HepG2 (cell line): ENCODE measurements around the gene OAF. TPM values are rescaled to one million over a fixed set of nuclear protein-coding genes. Genes with fewer than 3 reads are reported as not detected.
A peak's percentile ranks its signal among the peaks of the same experiment; 100 is the strongest.

Experiments
- AGO1 ChIP-seq: fragments of 200-400 bp; formaldehyde crosslinking; IDR thresholded peaks from 2 replicates; pipeline ENCODE4 v1.6.1; 2017; ENCODE audit warnings: mild to moderate bottlenecking, low read depth, low read length, moderate library complexity; ENCODE audit not compliant: poor library complexity, severe bottlenecking
- CHD2 ChIP-seq: IDR thresholded peaks from 2 replicates; pipeline ENCODE4 v1.6.1; 2011; ENCODE audit warnings: low read depth, low read length, improper control_type of control experiment
- DMTF1 ChIP-seq: sonication (generic); formaldehyde crosslinking; IDR thresholded peaks from 2 replicates; pipeline ENCODE4 v1.4.0; 2020; ENCODE audit warnings: mild to moderate bottlenecking, missing genetic modification reagents
- MAFF ChIP-seq: IDR thresholded peaks from 2 replicates; pipeline ENCODE4 v1.6.1; 2011; ENCODE audit warnings: low read depth, low read length, improper control_type of control experiment
- MEIS2 ChIP-seq: sonication (generic); formaldehyde crosslinking; IDR thresholded peaks from 2 replicates; pipeline ENCODE4 v1.9.0; 2021; ENCODE audit warnings: mild to moderate bottlenecking, missing genetic modification reagents
- NR2F6 ChIP-seq, 2 experiments: IDR thresholded peaks; 2 replicates each; pipeline ENCODE4 v1.6.1; 2016; ENCODE audit warnings: antibody characterized with exemption in 1 of 2, mild to moderate bottlenecking in 1 of 2
- PAXIP1 ChIP-seq: sonication (generic); formaldehyde crosslinking; conservative IDR thresholded peaks from 2 replicates; pipeline ENCODE4 v1.4.0; 2020; ENCODE audit warnings: mild to moderate bottlenecking, missing genetic modification reagents, moderate library complexity
- RXRA ChIP-seq: sonication (generic); formaldehyde crosslinking; IDR thresholded peaks from 2 replicates; pipeline ENCODE4 v1.5.1; 2020; ENCODE audit warnings: missing genetic modification reagents
- ZBTB7B ChIP-seq: sonication (generic); formaldehyde crosslinking; IDR thresholded peaks from 2 replicates; pipeline ENCODE4 v1.4.0; 2020; ENCODE audit warnings: missing genetic modification reagents
- ZFP91 ChIP-seq: sonication (generic); formaldehyde crosslinking; IDR thresholded peaks from 2 replicates; pipeline ENCODE4 v1.9.0; 2022; ENCODE audit warnings: missing genetic modification reagents, mild to moderate bottlenecking, borderline replicate concordance
- ZNF101 ChIP-seq: sonication (generic); formaldehyde crosslinking; IDR thresholded peaks from 2 replicates; pipeline ENCODE4 v1.4.0; 2020; ENCODE audit warnings: mild to moderate bottlenecking, low read depth, missing genetic modification reagents, borderline replicate concordance
- ZNF44 ChIP-seq: sonication (generic); formaldehyde crosslinking; IDR thresholded peaks from 2 replicates; pipeline ENCODE4 v1.5.1; 2020; ENCODE audit warnings: mild to moderate bottlenecking, missing genetic modification reagents
- ZNF530 ChIP-seq: sonication (generic); formaldehyde crosslinking; IDR thresholded peaks from 2 replicates; pipeline ENCODE4 v1.5.0; 2020; ENCODE audit warnings: low read depth, mild to moderate bottlenecking, missing genetic modification reagents
- ZNF550 ChIP-seq: sonication (generic); formaldehyde crosslinking; IDR thresholded peaks from 2 replicates; pipeline ENCODE4 v1.4.0; 2020; ENCODE audit warnings: mild to moderate bottlenecking, missing genetic modification reagents, borderline replicate concordance
- polyA plus RNA-seq, 8 experiments: library from polyadenylated mRNA; depleted of rRNA in 3 of 8; stranded (reverse) in 7 of 8; unstranded in 1 of 8; fragments of >200 nt; fragmentation: Illumina TruSeq in 4 of 8; extraction: Trizol in 4 of 8; gene quantifications; 2 replicates each; pipeline versions ENCODE4 v1.2.1 to v1.2.3, GENCODE V29; 2011 to 2016; ENCODE audit warnings: low read depth in 4 of 8, missing spikeins in 1 of 8, mixed read lengths in 1 of 8; ENCODE audit not compliant: insufficient read depth in 1 of 8
- total RNA-seq, 5 experiments: library from RNA; depleted of rRNA; stranded (reverse); fragments of >200 nt; fragmentation: Illumina TruSeq; extraction: Trizol; gene quantifications; 2 replicates each; pipeline ENCODE4 v1.2.3, GENCODE V29; 2016; ENCODE audit warnings: low read depth in 1 of 5
- TF ChIP-seq, protein P1 (sequence below): sonication (generic); formaldehyde crosslinking; IDR thresholded peaks from 2 replicates; pipeline ENCODE4 v1.8.0; 2022; ENCODE audit warnings: mild to moderate bottlenecking, missing genetic modification reagents; ENCODE audit not compliant: insufficient replicate concordance
- TF ChIP-seq, protein P2 (sequence below), 2 experiments: sonication (generic) in 1 of 2; formaldehyde crosslinking in 1 of 2; IDR thresholded peaks; 2 replicates each; pipeline versions ENCODE4 v1.4.0 to v1.6.1; 2018 to 2020; ENCODE audit warnings: missing genetic modification reagents in 2 of 2, borderline replicate concordance in 1 of 2, low read depth in 1 of 2, mild to moderate bottlenecking in 1 of 2, missing biosample characterization in 1 of 2

OAF gene
- total and polyA plus RNA-seq, 2 of the 13 experiments (the other 11 are each of a cell fraction or from before 2014, with no cell fraction given), result 63.7 to 94.6 TPM

- peak; percentile 68; the same call in 1 of the 2 replicates for TF ChIP-seq ZFP91
- TF ChIP-seq ZNF530, result no peak
- TF ChIP-seq ZNF550 (CRISPR knock-in tag), result no peak
- no peak for TF ChIP-seq ZNF44 (CRISPR knock-in tag)
- TF ChIP-seq AGO1, result peak; percentile 36
- TF ChIP-seq RXRA (CRISPR knock-in tag), result peak; percentile 54
- no peak for TF ChIP-seq DMTF1 (CRISPR knock-in tag)
- TF ChIP-seq ZNF101 (CRISPR knock-in tag), result no peak
- TF ChIP-seq, protein P1, sequence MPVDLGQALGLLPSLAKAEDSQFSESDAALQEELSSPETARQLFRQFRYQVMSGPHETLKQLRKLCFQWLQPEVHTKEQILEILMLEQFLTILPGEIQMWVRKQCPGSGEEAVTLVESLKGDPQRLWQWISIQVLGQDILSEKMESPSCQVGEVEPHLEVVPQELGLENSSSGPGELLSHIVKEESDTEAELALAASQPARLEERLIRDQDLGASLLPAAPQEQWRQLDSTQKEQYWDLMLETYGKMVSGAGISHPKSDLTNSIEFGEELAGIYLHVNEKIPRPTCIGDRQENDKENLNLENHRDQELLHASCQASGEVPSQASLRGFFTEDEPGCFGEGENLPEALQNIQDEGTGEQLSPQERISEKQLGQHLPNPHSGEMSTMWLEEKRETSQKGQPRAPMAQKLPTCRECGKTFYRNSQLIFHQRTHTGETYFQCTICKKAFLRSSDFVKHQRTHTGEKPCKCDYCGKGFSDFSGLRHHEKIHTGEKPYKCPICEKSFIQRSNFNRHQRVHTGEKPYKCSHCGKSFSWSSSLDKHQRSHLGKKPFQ (CRISPR knock-in tag), result no peak
- TF ChIP-seq CHD2, result no peak
- TF ChIP-seq, protein P2, sequence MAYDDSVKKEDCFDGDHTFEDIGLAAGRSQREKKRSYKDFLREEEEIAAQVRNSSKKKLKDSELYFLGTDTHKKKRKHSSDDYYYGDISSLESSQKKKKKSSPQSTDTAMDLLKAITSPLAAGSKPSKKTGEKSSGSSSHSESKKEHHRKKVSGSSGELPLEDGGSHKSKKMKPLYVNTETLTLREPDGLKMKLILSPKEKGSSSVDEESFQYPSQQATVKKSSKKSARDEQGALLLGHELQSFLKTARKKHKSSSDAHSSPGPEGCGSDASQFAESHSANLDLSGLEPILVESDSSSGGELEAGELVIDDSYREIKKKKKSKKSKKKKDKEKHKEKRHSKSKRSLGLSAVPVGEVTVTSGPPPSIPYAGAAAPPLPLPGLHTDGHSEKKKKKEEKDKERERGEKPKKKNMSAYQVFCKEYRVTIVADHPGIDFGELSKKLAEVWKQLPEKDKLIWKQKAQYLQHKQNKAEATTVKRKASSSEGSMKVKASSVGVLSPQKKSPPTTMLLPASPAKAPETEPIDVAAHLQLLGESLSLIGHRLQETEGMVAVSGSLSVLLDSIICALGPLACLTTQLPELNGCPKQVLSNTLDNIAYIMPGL (CRISPR knock-in tag; IDR thresholded peaks at IDR 0.05; ENCODE audit: borderline replicate concordance in 1 of 2, low read depth in 1 of 2), result no peak
- TF ChIP-seq MEIS2 (CRISPR knock-in tag), result no peak
- TF ChIP-seq MAFF, result peak; percentile 55; the same call in 1 of the 2 replicates
- TF ChIP-seq ZBTB7B (CRISPR knock-in tag), result 0 out of 2 replicates have a peak, but pooled peaks have one; percentile 15
- peak; percentile 67 for TF ChIP-seq NR2F6 (IDR thresholded peaks at IDR 0.05)
- peak; percentile 75 for TF ChIP-seq NR2F6 (CRISPR knock-in tag; IDR thresholded peaks at IDR 0.05)
- TF ChIP-seq PAXIP1 (CRISPR knock-in tag), result peak; percentile 63
These were observed 7.3 kb downstream of the OAF start (continued) for GRCh38 chr11:120217941-120218694.
